Thoracic aorta (tissue), 2 donors: ENCODE results near the gene BMP7. TPM values are rescaled to one million over a fixed set of nuclear protein-coding genes. Genes with fewer than 3 reads are reported as not detected.

ENCODE experiments used
- ATAC-seq: fragments of 150-250 bp; one replicate; pipeline ENCODE4 v1.8.0; 2017; ENCODE audit warnings: low read depth; ENCODE audit not compliant: insufficient number of reproducible peaks, low FRiP score
- DNase-seq: peaks from one replicate; pipeline ENCODE4 v3.0.0-alpha.2; 2020; ENCODE audit warnings: low spot score
- H3K27ac ChIP-seq, 2 donors: fragments of 200-600 bp; sonication (generic); 1 replicate in 1 of 2; 2 replicates in 1 of 2; pipeline ENCODE4 v1.5.1; 2016; ENCODE audit warnings: mild to moderate bottlenecking in 2 of 2, moderate library complexity in 2 of 2
- H3K27me3 ChIP-seq: fragments of 200-600 bp; sonication (generic); replicated peaks from 2 replicates; pipeline ENCODE4 v1.6.0; 2016; ENCODE audit warnings: mild to moderate bottlenecking; ENCODE audit not compliant: insufficient read depth
- H3K36me3 ChIP-seq: fragments of 200-600 bp; sonication (generic); one replicate; pipeline ENCODE4 v1.5.1; 2016
- H3K4me1 ChIP-seq, 2 donors: fragments of 200-600 bp; sonication (generic); 1 replicate in 1 of 2; 2 replicates in 1 of 2; pipeline versions ENCODE4 v1.5.1 to v1.6.0; 2016; ENCODE audit warnings: low read depth in 2 of 2, mild to moderate bottlenecking in 1 of 2; ENCODE audit not compliant: control insufficient read depth in 1 of 2
- H3K4me3 ChIP-seq: fragments of 200-600 bp; sonication (generic); 2 replicates; pipeline ENCODE4 v1.5.1; 2016; ENCODE audit warnings: mild to moderate bottlenecking
- H3K9me3 ChIP-seq: fragments of 200-600 bp; sonication (generic); 2 replicates; pipeline ENCODE4 v1.5.1; 2016
- total RNA-seq, 2 donors: library from RNA; depleted of rRNA; stranded (reverse); fragments of >200 nt; gene quantifications; one replicate each; pipeline versions ENCODE4 v1.1.0 to v1.2.3, GENCODE V29; 2016
- TF ChIP-seq, protein P1 (sequence below): fragments of 200-600 bp; sonication (generic); IDR thresholded peaks from one replicate; pipeline ENCODE4 v1.5.1; 2019; ENCODE audit warnings: antibody characterized with exemption

Gene BMP7
- total RNA-seq, 2 donors from 2014 or later = 1.5 TPM; not detected in 1

GRCh38 chr20:57181639-57182038 lies 84.8 kb downstream of the BMP7 start:
- Histone ChIP-seq H3K4me1 (no peaks in the 10 kb centered on the region), H3K4me3 (no peak overlapping the region), H3K27ac (no peak overlapping the region), H3K36me3 (no peaks in the 10 kb centered on the region), H3K27me3 (no peaks in the 10 kb centered on the region), H3K9me3 (no peaks in the 10 kb centered on the region)
- ATAC-seq (no peak), DNase-seq (no peak)
- TF ChIP-seq, protein P1, sequence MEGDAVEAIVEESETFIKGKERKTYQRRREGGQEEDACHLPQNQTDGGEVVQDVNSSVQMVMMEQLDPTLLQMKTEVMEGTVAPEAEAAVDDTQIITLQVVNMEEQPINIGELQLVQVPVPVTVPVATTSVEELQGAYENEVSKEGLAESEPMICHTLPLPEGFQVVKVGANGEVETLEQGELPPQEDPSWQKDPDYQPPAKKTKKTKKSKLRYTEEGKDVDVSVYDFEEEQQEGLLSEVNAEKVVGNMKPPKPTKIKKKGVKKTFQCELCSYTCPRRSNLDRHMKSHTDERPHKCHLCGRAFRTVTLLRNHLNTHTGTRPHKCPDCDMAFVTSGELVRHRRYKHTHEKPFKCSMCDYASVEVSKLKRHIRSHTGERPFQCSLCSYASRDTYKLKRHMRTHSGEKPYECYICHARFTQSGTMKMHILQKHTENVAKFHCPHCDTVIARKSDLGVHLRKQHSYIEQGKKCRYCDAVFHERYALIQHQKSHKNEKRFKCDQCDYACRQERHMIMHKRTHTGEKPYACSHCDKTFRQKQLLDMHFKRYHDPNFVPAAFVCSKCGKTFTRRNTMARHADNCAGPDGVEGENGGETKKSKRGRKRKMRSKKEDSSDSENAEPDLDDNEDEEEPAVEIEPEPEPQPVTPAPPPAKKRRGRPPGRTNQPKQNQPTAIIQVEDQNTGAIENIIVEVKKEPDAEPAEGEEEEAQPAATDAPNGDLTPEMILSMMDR = no peak

DNA sequence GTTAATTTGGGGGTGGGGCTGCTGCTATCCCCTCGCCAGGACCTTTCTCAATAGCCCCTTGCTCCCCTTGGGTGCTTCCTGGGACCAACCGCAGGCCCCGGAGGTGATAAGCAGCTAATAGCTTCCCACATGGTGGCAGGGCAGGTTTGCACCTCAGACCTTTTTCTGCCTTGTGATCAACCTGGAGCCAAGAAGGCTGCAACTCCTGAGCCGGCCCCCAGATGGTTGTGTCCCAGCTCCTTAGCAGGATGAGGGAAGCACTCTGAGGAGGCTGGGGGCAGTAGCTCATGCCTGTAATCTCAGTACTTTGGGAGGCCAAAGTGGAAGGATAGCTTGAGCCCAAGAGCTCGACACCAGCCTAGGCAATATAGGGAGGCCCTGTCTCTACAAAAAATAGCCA lies 85.5 kb downstream of the BMP7 start:
- DNase-seq (no peak), ATAC-seq (no peak)
- H3K9me3 ChIP-seq = no peaks in the 10 kb centered on the region
- H3K36me3 ChIP-seq = no peaks in the 10 kb centered on the region
- H3K27me3 ChIP-seq = no peaks in the 10 kb centered on the region
- TF ChIP-seq, protein P1 = no peak
- H3K4me3 ChIP-seq = no peak overlapping the region
- no peak overlapping the region for H3K27ac ChIP-seq
- no peaks in the 10 kb centered on the region for H3K4me1 ChIP-seq

- DNase-seq (no peak), ATAC-seq (no peak)
- no peaks in the 10 kb centered on the region for H3K9me3 ChIP-seq
Observed at GRCh38 chr20:57180387-57180786, 86.1 kb downstream of the BMP7 start.

DNA sequence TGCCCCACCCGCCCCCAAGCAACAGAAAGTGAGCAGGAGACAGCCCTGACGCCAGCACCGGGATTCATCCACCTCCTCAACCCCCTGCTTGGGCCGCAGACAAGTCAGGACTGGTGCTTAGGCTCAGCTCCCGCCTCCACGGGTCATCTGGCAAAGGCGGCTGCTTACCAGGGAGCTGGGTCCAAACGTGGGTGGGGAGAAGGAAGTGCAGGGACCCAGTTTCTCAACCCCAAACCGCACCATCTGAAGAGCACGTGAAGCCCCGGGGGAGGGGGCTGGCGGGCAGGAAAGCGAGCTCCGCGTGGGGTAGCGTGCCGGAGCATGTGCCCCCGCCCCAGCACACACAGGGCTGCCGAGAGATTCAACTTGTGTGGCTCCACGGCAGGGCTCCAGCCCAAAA lies 87.2 kb downstream of the BMP7 start:
- DNase-seq = no peak
- ATAC-seq = no peak
- Histone ChIP-seq H3K36me3 (no peaks in the 10 kb centered on the region), H3K4me3 (no peak overlapping the region), H3K4me1 (no peaks in the 10 kb centered on the region), H3K27ac (no peak overlapping the region), H3K9me3 (no peaks in the 10 kb centered on the region), H3K27me3 (no peaks in the 10 kb centered on the region)
- TF ChIP-seq, protein P1 = no peak

More at GRCh38 chr20:57180387-57180786, 86.1 kb downstream of the BMP7 start:
- Histone ChIP-seq H3K4me1 (no peaks in the 10 kb centered on the region), H3K4me3 (no peak overlapping the region), H3K27ac (no peak overlapping the region), H3K36me3 (no peaks in the 10 kb centered on the region), H3K27me3 (no peaks in the 10 kb centered on the region)
- TF ChIP-seq, protein P1 = no peak

GRCh38 chr20:57178582-57179111 lies 87.8 kb downstream of the BMP7 start:
- no peaks in the 10 kb centered on the region for H3K9me3 ChIP-seq
- H3K36me3 ChIP-seq = no peaks in the 10 kb centered on the region
- H3K4me3 ChIP-seq = no peak overlapping the region
- no peak overlapping the region for H3K27ac ChIP-seq
- no peaks in the 10 kb centered on the region for H3K4me1 ChIP-seq
- no peak for ATAC-seq
- DNase-seq = no peak
- no peaks in the 10 kb centered on the region for H3K27me3 ChIP-seq
- TF ChIP-seq, protein P1 = no peak
